ENCODE results near the gene SV2A.
"Not testable (repeated sequence)": the region's sequence is repeated elsewhere in the genome, so short reads cannot be mapped to it uniquely, and the experiment has no call there.

Gene SV2A, protein sequence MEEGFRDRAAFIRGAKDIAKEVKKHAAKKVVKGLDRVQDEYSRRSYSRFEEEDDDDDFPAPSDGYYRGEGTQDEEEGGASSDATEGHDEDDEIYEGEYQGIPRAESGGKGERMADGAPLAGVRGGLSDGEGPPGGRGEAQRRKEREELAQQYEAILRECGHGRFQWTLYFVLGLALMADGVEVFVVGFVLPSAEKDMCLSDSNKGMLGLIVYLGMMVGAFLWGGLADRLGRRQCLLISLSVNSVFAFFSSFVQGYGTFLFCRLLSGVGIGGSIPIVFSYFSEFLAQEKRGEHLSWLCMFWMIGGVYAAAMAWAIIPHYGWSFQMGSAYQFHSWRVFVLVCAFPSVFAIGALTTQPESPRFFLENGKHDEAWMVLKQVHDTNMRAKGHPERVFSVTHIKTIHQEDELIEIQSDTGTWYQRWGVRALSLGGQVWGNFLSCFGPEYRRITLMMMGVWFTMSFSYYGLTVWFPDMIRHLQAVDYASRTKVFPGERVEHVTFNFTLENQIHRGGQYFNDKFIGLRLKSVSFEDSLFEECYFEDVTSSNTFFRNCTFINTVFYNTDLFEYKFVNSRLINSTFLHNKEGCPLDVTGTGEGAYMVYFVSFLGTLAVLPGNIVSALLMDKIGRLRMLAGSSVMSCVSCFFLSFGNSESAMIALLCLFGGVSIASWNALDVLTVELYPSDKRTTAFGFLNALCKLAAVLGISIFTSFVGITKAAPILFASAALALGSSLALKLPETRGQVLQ

DNA sequence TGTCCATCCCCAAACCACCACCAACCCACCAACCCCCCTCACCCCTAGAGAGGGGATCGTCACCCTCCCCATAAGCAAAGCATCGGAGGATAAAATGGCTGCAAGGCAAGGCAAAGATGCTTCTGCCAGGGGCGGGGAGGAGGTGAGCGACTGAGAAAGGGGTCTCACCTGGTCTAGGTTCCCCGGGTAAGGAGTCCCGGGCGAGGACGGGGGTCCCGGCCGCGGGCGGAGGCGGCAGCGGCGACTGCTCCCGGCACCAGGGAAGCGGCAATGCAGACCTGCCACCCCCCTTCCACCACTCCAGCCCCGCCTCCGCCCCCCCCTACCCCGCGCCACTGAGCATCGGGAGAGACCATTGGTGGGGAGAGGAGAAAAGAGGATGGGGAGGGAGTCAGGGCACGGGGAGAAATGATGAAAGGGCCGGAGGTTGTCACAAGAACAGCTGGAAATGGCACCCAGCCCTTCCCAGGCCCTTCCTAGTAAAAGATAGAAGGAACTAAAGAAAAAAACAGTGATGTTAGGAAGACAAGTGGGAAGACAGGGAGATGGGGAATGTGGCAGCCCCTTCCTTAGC lies at the start of gene SV2A:
Gene SV2A, minus strand, starts transcription at position 274 of the 574 bp plus-strand sequence. CDS start 4,004 bp downstream, outside the sequence.
- peak; percentile 82 for DNase-seq (ENCODE audit: low spot score)

DNA sequence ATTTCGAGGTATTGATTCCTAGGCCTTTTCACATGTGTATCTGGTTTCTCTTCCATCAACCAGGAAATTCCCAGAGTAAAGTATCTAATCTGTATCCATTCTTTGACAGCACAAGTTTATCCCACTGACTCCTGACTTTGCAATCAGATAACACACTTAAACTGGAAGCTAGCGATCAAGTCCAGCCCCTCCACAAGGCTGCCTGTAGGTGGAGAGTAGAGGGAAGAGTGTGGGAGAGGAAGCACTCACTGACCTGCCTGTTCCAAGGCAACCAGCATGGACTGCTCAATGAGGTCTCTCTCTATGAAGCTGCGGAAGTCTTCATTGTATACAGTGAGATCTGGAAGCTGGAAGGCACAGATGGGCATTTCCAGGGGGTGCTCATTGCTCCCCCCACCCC lies 49.4 kb upstream of the SV2A start:
- no peak for DNase-seq (ENCODE audit: low spot score)

DNA sequence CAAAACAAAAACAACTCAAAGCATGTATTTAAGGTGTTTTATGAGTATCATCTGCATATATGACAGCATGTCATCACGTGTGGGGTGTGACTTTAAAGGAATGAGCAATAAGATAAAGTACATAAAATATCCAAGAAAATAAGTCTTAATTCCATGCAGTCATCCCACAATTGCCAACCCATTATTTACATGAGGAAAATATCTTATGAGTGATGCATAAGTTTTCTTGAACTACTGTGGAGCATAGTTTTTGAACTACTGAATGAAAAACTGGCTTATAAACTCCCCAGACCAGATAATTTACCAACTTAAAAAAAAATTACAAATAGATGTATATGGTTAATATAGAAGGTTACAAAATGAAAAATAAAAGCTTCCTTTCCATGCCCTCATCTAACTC lies 48.8 kb upstream of the SV2A start:
- no peak for DNase-seq (ENCODE audit: low spot score)

DNA sequence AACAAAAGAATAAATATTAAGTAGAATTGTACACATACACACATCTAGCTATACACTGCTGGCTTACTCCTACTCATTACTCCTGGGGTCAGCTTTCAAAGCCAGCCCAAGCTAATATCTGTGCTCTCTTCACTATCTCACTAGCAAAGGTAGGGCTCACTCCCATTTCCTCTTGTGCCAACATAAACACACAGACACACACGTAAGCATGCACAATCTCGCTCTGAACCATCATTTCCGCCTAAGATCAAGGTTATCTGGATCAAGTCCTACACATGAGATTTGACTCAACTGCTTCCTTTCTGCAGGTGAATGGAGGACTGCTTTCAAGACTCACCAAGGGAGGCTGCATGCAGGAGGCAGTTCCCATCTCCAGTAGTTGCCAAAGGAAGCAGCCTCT lies 47.8 kb upstream of the SV2A start:
- no peak for DNase-seq (ENCODE audit: low spot score)

DNA sequence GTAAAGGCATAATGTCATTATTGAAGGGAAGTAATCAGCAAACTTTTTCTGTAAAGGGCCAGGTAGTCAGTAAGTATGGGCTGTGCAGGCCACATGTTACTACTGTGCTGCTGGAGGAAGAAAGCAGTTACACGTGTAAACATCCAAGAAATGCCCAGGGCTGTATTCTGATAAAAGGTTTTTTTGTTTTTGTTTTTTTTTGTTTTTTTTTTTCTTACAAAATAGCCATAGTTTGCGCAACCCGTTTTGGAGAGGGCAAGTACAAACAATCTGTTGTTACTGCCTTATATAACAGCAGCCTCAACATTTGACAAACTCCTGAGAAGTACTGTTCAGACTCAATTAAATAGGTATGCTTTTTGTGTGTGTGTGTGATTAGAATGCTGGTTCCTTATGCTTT lies 45.7 kb upstream of the SV2A start:
- no peak for DNase-seq (ENCODE audit: low spot score)

DNA sequence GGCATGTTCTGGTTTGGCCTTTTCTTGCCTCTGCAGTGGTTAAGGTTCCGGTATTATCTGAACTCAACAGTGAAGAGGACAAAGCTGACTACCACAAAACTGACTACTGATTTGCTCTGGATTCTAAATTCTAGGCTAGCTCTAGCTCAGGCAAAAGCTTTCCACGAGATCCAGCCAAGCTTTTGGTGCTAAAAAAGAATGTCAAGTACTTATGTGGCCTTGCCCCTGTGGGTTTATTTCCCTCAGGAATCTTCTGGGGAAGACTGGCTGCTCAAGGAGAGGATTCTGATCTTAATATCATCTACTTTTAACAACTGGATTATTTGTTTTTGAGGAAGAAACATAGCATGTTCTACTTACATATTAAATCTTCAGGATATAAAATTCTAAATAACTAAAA lies 45.1 kb upstream of the SV2A start:
- no peak for DNase-seq (ENCODE audit: low spot score)

DNA sequence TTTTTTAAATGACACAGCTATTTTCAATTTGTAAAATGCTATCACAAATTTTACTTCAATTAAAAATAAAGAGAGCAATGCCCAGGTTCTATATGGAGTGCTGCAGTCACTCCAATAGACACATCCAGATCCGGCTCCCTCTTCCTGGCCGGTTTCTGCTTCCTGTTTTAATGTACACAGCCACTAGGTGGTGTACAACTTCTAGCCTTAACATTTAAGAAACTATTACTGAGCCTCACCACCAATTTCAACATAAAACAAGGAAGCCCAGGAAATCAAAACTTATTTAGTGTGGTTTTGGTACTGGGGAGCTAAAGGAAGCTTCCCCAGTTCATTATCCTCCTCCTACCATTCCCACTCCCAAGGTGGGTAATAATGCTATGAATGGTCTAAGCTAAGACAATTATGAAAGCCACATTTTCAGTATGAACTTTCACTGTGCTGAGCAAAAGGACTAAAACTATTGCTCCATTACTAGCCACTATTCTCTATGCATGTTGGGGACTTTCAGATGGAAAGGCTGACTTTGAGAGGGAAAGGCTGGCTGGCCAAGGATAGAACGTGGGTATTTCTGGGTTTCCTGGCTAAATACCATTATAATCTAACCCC lies 44.5 kb upstream of the SV2A start:
- DNase-seq (ENCODE audit: low spot score) = peak; percentile 75

DNA sequence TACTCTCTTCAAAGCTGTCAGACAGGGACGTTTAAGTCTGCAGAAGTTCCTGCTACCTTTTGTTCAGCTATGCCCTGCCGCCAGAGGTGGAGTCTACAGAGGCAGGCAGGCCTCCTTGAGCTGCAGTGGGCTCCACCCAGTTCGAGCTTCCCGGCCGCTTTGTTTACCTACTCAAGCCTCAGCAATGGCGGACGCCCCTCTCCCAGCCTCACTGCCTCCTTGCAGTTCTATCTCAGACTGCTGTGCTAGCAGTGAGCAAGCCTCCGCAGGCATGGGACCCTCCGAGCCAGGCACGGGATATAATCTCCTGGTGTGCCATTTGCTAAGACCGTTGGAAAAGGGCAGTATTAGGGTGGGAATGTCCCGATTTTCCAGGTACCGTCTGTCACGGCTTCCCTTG lies 39.9 kb upstream of the SV2A start:
- not testable (repeated sequence) for DNase-seq (ENCODE audit: low spot score)

DNA sequence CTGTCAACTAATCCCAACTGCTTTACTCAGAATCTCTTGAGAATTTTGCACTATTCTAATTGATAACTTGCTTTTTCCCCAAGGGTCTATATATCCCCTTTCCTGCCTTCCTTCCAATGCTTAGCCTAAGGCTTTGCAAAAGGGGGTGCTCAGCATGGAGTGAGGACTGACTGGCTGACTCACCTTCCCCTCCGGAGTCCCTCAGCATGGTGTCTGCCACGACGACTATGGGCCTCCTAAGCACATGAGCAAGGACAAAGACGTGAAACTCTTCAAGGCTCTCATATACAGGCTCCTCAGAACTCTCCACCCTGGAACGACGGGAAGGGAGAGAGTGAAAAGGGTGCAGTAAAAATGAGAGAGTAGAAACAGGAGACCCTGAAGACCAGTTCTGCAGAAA lies 32.3 kb upstream of the SV2A start:
- DNase-seq (ENCODE audit: low spot score) = no peak

DNA sequence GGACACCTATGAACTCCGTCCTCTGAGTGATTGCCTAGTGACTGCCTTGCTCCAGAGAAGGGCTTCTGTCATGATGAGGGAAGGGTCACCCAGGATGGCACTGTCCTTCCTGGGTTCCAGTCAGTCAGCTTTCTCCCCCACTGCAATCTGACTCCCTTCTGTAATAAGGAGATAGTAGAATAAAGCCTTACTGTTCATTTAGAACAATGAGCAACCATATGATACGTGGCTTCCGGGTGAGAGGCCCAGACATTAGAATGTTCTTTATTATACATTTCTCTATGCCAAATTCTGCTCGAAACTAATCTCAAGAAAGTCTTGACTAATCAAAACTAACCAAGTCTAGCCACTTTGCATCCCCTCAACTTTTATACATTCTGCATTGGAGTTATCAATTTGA lies 27.6 kb upstream of the SV2A start:
- DNase-seq (ENCODE audit: low spot score) = no peak

DNA sequence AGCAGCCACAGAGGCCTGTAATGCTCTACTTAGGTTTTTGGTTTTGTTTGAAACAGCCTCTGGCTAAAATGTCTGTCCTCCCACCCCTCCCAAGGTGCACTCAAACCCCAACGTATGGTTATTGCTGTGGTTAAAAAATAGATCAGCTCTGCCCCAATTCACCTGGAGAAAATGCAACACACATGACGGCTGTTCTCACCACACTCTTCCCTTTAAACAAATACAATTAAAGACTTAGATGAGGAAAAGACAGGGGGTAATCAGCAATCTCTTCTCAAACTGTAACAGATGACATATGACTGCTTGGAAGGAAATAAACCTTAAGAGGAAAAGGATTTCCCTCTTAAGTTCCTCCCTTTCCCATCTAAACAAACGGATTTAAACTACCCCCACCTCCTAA lies 25.2 kb upstream of the SV2A start:
- no peak for DNase-seq (ENCODE audit: low spot score)

DNA sequence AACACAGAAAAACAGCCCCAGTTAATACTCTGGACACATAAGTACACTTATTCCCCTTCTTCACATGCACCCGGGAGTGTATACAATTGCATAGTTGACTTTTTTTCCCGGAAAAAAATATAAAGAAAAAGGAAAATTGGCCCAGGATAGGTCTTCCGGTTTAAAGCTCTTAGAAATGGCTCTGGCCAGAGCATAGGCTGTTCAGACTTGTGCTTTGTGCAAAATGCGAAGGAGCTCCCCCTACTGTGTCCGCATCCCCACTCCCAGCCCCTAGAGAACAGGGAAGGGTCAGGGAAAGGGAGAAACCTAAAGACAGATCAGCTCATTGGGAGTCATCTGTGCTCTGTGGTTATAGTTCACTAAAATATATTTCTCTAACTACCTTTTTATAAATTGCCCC lies 24.6 kb upstream of the SV2A start:
- DNase-seq (ENCODE audit: low spot score) = peak; percentile 25

DNA sequence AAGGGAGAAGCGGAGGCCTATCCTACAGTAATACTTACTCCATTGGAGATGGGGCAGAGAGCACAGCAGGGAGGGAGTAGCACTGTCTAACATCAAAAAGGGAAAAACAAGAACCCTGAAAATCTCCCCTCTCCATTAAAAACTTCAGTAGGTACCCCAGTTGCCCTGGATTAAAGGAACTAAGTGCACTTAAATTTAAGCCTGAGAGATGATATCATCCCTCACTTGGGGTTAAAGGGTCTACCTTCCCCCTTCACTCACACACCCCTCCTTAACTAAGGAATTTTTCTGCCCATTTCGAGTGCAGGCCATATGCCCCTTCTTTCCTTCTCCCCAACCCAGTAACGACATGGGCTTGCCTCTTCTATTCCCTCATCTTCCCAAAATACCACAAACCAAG lies 22.8 kb upstream of the SV2A start:
- DNase-seq (ENCODE audit: low spot score) = no peak

DNA sequence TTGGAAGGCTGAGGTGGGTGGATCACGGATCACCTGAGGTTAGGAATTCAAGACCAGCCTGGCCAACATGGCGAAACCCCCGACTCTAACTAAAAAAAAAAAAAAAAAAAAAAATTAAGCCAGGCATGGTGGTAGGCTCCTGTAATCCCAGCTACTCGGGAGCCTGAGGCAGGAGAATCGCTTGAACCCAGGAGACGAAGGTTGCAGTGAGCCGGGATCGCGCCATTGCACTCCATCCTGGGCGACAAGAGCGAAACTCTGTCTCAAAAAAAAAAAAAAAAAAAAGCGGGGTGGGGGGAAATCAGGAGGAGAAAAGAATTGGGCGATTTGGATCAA lies 21.0 kb upstream of the SV2A start:
- DNase-seq (ENCODE audit: low spot score) = not testable (repeated sequence)

DNA sequence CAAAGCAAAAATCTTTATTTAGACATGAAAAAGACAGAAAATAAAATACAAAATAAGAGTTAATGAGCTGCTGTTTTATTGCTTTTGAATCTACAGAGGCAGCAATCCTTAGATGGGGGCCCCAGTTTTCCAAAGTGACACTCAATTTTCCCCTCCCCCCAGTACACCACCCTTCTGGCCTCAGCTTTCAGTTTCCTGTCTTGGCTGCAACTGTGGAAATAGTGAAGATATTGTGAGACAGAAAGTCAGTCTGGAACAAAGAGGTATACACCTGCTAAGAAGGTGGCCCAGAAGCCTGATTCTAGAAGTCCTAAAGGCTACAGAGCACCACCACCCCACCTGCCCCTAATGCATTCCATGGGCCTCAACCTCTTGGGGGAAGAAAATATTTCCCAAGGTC lies 20.1 kb upstream of the SV2A start:
- DNase-seq (ENCODE audit: low spot score) = no peak

DNA sequence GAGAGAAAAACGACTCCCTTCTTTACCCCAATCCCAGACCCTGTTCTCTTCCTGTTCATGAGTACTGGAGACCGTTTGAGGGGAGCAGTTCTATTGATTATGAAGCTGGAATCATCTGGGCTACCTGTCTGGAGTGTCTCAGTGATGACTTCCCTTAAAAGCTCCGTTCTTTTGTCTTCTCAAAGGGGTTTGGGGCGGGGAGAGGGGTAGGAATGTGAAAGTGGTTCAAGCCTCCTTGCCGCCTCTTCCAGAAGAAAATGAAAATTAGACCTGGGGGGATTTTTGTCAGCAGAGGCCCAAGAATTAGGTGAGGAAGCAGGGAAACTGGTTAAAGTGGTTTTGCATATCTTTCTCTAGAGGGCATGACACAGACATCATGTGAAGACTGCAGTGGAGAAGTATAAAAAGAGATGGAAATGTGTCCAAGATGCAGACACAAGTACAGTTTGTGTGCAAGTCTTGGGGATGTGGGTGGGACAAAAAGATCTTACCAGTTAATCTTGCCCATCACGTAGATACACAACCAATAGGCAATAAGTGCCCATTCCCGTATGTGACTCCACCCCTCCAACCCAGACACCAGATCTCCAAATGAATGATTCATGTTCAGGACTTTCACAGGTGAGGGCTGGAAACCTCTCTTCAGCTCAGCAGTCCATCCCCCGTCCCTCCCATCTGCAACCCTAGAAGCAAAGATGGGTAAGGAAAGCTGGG lies 19.5 kb upstream of the SV2A start:
- DNase-seq (ENCODE audit: low spot score) = peak; percentile 33

DNA sequence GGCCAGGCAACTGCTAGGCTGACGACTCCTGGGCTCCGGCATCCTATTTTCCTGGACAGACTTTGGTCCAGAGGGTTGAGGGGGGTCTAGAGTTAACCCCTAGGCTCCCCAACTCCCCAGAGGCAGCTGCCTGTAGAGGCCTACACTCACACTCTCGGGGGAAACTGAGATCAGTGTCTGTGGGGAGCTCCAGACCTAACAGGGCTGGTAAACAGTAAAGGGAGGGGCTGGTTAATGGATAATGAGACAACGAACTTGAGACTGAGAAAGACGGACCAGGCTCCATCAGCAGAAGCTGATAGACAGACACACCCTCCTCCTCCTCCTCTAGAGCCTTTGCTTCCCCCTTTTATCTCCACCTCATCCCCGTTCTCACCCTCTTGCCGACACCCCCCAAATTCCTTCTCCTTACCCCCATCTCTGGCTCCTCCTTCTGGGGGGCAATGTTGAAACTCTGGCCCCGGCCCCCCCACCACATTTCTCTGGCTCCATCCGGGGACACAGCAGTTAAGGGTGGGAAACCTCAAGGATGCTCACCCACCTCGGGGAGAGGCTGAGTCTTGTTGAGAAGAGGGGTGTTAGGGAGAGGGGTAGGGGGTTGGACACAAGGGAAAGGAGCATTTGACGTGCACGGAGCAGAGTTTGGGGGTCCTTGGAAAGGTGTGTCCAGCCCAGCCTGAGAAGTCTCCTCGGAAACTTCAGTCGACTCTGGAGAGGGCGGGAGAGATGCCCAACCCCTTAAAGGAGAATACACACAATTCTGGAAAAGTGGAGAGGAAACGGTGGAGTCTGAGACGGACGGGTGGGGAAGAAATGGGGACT lies 18.7 kb upstream of the SV2A start, which contains the start of gene MTMR11:
Gene MTMR11, minus strand, starts transcription at position 710 of the 822 bp plus-strand sequence. Its CDS starts 232 bp downstream, at position 478.
- DNase-seq (ENCODE audit: low spot score) = peak; percentile 64

DNA sequence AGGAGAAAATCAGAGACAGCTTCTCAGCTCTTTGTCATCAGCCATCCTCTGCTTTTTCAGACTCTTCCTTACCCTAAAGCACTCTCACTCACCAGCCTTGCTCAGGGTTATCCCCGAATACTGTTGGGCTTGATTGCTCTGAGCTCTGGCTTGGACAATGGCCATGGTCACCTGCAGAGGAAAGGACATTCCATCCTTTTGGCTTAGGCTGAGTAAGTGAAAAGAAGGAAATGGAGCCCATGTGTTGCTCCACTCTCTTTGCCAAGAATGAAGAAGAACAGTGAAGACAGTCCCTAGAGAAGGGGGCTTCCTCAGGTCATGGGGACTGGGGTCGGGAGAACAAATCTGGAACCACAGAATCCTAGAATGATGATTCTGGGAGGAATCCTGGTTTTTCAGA lies 16.7 kb upstream of the SV2A start:
- no peak for DNase-seq (ENCODE audit: low spot score)

DNA sequence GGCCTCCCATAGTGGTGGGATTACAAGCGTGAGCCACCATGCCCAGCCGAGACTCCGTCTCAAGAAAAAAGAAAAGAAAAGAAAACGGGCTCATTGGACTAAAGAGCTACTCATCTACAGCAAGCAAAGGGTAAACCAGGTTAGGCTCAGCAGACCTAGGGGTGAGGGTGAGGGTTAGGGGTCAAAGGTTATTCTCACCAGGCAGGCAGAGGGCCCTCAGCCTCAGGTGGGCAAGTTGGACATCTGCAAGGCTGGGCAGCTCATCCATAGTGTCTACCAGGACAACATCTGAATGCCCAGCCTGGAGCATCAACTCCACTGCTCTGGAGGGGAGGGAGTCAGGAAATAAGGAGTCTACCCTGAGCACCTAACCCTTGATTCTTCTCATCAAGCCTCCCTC lies 15.6 kb upstream of the SV2A start:
- DNase-seq (ENCODE audit: low spot score) = no peak

DNA sequence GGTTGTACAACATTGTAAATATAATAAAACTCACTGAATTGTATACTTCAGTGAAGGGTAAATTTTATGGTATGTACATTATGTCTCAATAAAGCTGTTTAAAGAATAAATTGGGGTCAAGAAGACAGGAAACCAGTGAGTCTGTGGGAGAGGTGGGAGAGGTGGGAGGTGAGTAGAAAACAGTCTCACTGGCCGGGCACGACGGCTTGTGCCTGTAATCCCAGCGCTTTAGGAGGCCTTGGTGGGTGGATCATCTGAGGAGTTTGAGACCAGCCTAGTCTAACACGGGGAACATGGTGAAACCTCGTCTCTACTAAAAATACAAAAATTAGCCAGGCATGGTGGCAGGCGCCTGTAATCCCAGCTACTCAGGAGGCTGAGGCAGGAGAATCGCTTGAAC lies 14.8 kb upstream of the SV2A start:
- DNase-seq (ENCODE audit: low spot score) = no peak

DNA sequence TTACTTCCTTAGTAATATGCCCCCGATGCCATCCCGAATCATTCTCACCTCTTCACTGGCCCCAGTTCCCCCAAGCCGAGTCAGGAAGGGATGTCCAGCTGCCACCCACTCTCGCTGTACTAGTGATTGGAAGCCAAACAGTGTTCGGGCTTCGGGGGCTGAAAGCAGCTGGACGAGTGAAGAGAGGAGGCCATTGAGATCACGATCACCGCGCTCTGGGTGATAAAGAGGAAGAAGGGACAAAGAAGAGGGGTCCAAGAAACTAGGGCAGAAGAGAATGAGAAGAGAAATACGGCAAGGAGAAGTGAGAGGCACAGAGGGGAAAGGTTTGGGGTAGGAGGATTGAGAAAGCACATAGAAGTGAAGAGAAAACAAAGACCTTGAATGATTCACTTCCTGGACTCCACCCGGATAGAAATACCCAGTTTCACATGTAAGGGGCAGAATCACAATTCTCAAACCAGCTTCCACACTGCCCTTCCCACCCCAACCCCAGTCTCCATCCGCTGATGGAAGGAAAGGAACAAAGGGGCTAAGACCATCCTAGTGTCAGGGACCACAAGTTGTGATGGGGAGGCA lies 13.7 kb upstream of the SV2A start:
- no peak for DNase-seq (ENCODE audit: low spot score)

Data from AG20443 (cell line).